Liver (tissue), 9 donors: ENCODE results near the gene CCDC112. TPM values are rescaled to one million over a fixed set of nuclear protein-coding genes. Genes with fewer than 3 reads are reported as not detected.

ENCODE experiments used
- DNase-seq: peaks from one replicate; pipeline ENCODE4 v3.0.0-alpha.2; 2017; ENCODE audit warnings: low spot score
- H3K27ac ChIP-seq, 2 donors: one replicate each; pipeline ENCODE4 v1.7.0; 2013; ENCODE audit warnings: inconsistent platforms in 2 of 2, low read length in 2 of 2, control low read depth in 1 of 2, low read depth in 1 of 2, mild to moderate bottlenecking in 1 of 2
- H3K27me3 ChIP-seq, 4 donors: one replicate each; pipeline versions ENCODE4 v1.6.1 to v1.7.0; 2013; ENCODE audit warnings: low read length in 3 of 4, inconsistent platforms in 1 of 4, mild to moderate bottlenecking in 1 of 4, moderate library complexity in 1 of 4; ENCODE audit not compliant: control insufficient read depth in 4 of 4, insufficient read depth in 4 of 4
- H3K36me3 ChIP-seq, 4 donors: one replicate each; pipeline versions ENCODE4 v1.6.1 to v1.7.0; 2013; ENCODE audit warnings: low read length in 3 of 4, mild to moderate bottlenecking in 3 of 4, low read depth in 1 of 4, moderate library complexity in 1 of 4; ENCODE audit not compliant: control insufficient read depth in 4 of 4, insufficient read depth in 3 of 4
- H3K4me1 ChIP-seq, 4 donors: one replicate each; pipeline versions ENCODE4 v1.6.1 to v1.7.0; 2013; ENCODE audit warnings: low read length in 3 of 4, mild to moderate bottlenecking in 3 of 4, moderate library complexity in 1 of 4; ENCODE audit not compliant: control insufficient read depth in 4 of 4, insufficient read depth in 4 of 4
- H3K4me3 ChIP-seq, 3 donors: one replicate each; pipeline versions ENCODE4 v1.6.1 to v1.7.0; 2013; ENCODE audit warnings: low read length in 3 of 3, control low read depth in 1 of 3, low read depth in 1 of 3, mild to moderate bottlenecking in 1 of 3
- H3K9ac ChIP-seq, 2 donors: one replicate each; pipeline ENCODE4 v1.7.0; 2013; ENCODE audit warnings: low read length in 2 of 2, mild to moderate bottlenecking in 2 of 2, moderate library complexity in 2 of 2, control low read depth in 1 of 2, low read depth in 1 of 2
- H3K9me3 ChIP-seq, 4 donors: one replicate each; pipeline versions ENCODE4 v1.6.1 to v1.7.0; 2013; ENCODE audit warnings: low read length in 3 of 4; ENCODE audit not compliant: control insufficient read depth in 4 of 4
- CTCF ChIP-seq: fragments of 150-350 bp; IDR thresholded peaks from 2 replicates; pipeline ENCODE4 v1.5.1; 2017; ENCODE audit warnings: improper control_type of control experiment, low read depth, low read length; ENCODE audit not compliant: missing input control
- EGR1 ChIP-seq, 2 donors: IDR thresholded peaks; 2 replicates each; pipeline ENCODE4 v1.6.1; 2016 to 2018; ENCODE audit warnings: antibody characterized with exemption in 2 of 2, low read depth in 2 of 2
- FOXA1 ChIP-seq: IDR thresholded peaks from 2 replicates; pipeline ENCODE4 v1.6.1; 2016; ENCODE audit warnings: antibody characterized with exemption
- FOXA2 ChIP-seq: IDR thresholded peaks from 2 replicates; pipeline ENCODE4 v1.6.1; 2016; ENCODE audit warnings: antibody characterized with exemption
- GABPA ChIP-seq, 2 donors: IDR thresholded peaks in 1 of 2; conservative IDR thresholded peaks in 1 of 2; 2 replicates each; pipeline ENCODE4 v1.6.1; 2016; ENCODE audit warnings: antibody characterized with exemption in 2 of 2, mild to moderate bottlenecking in 1 of 2, moderate library complexity in 1 of 2
- HNF4A ChIP-seq, 2 donors: conservative IDR thresholded peaks; 2 replicates each; pipeline ENCODE4 v1.6.1; 2016; ENCODE audit warnings: antibody characterized with exemption in 2 of 2, mild to moderate bottlenecking in 2 of 2
- HNF4G ChIP-seq: IDR thresholded peaks from 2 replicates; pipeline ENCODE4 v1.6.1; 2016; ENCODE audit warnings: antibody characterized with exemption
- JUND ChIP-seq, 2 donors: IDR thresholded peaks; 2 replicates each; pipeline ENCODE4 v1.6.1; 2016; ENCODE audit warnings: antibody characterized with exemption in 2 of 2
- NR2F2 ChIP-seq: IDR thresholded peaks from 2 replicates; pipeline ENCODE4 v1.6.1; 2016; ENCODE audit warnings: antibody characterized with exemption
- RAD21 ChIP-seq, 2 donors: IDR thresholded peaks; 2 replicates each; pipeline ENCODE4 v1.6.1; 2016; ENCODE audit warnings: antibody characterized with exemption in 2 of 2, mild to moderate bottlenecking in 2 of 2
- RXRA ChIP-seq, 2 donors: IDR thresholded peaks; 2 replicates each; pipeline ENCODE4 v1.6.1; 2017 to 2018; ENCODE audit warnings: antibody characterized with exemption in 2 of 2, mild to moderate bottlenecking in 1 of 2
- SP1 ChIP-seq: IDR thresholded peaks from 2 replicates; pipeline ENCODE4 v1.6.1; 2018; ENCODE audit warnings: antibody characterized with exemption, mild to moderate bottlenecking
- TAF1 ChIP-seq: conservative IDR thresholded peaks from 2 replicates; pipeline ENCODE4 v1.6.1; 2016; ENCODE audit warnings: antibody characterized with exemption, mild to moderate bottlenecking
- YY1 ChIP-seq: IDR thresholded peaks from 2 replicates; pipeline ENCODE4 v1.6.1; 2016; ENCODE audit warnings: antibody characterized with exemption, mild to moderate bottlenecking
- WGBS: extraction: QIAGEN DNeasy Blood & Tissue Kit; methylation state at CpG from one replicate; pipeline ENCODE4 v1.1.7; 2013; 5-methylcytosine and 5-hydroxymethylcytosine counted together
- polyA plus RNA-seq, 2 donors: library from polyadenylated mRNA; stranded (reverse) in 1 of 2; unstranded in 1 of 2; fragments of 200-250 nt in 1 of 2; fragments of >200 nt in 1 of 2; fragmentation: Nextera tagmentation in 1 of 2; extraction: Ambion mirVana in 1 of 2; gene quantifications; one replicate each; pipeline versions ENCODE4 v1.2.1 to v1.2.3, GENCODE V29; 2013 to 2015
- total RNA-seq, 2 donors: library from RNA; depleted of rRNA; stranded (reverse); fragments of >200 nt; gene quantifications; one replicate each; pipeline ENCODE4 v1.2.3, GENCODE V29; 2014
- TF ChIP-seq, protein P1 (sequence below): IDR thresholded peaks from 2 replicates; pipeline ENCODE4 v1.6.1; 2016; ENCODE audit warnings: antibody characterized with exemption, mild to moderate bottlenecking
- TF ChIP-seq, protein P2 (sequence below): IDR thresholded peaks from 2 replicates; pipeline ENCODE4 v1.6.1; 2016; ENCODE audit warnings: antibody characterized with exemption
- TF ChIP-seq, protein P3 (sequence below): IDR thresholded peaks from 2 replicates; pipeline ENCODE4 v1.6.1; 2016; ENCODE audit warnings: antibody characterized with exemption
- TF ChIP-seq, protein P4 (sequence below): IDR thresholded peaks from 2 replicates; pipeline ENCODE4 v1.6.1; 2016; ENCODE audit warnings: antibody characterized with exemption
- donor health status: healthy.
- donor health status: healthy.
- donor health status: healthy.
- donor health status: healthy.
- donor health status: healthy.

CCDC112 gene
- total and polyA plus RNA-seq, 4 donors, result 0.75 to 1.6 (median 1.1) TPM

- Histone ChIP-seq H3K36me3 (no peaks in the 10 kb centered on the region), H3K4me3 (no peak overlapping the region), H3K27ac (no peak overlapping the region), H3K27me3 (no peaks in the 10 kb centered on the region), H3K4me1 (peaks cover 0 to 4% (median 3%) of the 10 kb centered on the region in 4 donors), H3K9me3 (no peaks in the 10 kb centered on the region), H3K9ac (no peak overlapping the region)
- no peak for DNase-seq
- WGBS, result 98% methylated on average over 1 of the region's 1 CpG
- TF ChIP-seq SP1, result no peak
- TF ChIP-seq YY1, result no peak
- no peak for TF ChIP-seq GABPA (IDR thresholded peaks at IDR 0.05 in 1 of 2, conservative IDR thresholded peaks at IDR 0.05 in 1 of 2)
- TF ChIP-seq HNF4A (conservative IDR thresholded peaks at IDR 0.05), result no peak
- TF ChIP-seq TAF1, result no peak
- TF ChIP-seq, protein P1, sequence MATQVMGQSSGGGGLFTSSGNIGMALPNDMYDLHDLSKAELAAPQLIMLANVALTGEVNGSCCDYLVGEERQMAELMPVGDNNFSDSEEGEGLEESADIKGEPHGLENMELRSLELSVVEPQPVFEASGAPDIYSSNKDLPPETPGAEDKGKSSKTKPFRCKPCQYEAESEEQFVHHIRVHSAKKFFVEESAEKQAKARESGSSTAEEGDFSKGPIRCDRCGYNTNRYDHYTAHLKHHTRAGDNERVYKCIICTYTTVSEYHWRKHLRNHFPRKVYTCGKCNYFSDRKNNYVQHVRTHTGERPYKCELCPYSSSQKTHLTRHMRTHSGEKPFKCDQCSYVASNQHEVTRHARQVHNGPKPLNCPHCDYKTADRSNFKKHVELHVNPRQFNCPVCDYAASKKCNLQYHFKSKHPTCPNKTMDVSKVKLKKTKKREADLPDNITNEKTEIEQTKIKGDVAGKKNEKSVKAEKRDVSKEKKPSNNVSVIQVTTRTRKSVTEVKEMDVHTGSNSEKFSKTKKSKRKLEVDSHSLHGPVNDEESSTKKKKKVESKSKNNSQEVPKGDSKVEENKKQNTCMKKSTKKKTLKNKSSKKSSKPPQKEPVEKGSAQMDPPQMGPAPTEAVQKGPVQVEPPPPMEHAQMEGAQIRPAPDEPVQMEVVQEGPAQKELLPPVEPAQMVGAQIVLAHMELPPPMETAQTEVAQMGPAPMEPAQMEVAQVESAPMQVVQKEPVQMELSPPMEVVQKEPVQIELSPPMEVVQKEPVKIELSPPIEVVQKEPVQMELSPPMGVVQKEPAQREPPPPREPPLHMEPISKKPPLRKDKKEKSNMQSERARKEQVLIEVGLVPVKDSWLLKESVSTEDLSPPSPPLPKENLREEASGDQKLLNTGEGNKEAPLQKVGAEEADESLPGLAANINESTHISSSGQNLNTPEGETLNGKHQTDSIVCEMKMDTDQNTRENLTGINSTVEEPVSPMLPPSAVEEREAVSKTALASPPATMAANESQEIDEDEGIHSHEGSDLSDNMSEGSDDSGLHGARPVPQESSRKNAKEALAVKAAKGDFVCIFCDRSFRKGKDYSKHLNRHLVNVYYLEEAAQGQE, result no peak
- no peak for TF ChIP-seq CTCF
- TF ChIP-seq RXRA (IDR thresholded peaks at IDR 0.05), result no peak
- no peak for TF ChIP-seq FOXA1
- TF ChIP-seq NR2F2, result no peak
- no peak for TF ChIP-seq HNF4G
- TF ChIP-seq, protein P2, sequence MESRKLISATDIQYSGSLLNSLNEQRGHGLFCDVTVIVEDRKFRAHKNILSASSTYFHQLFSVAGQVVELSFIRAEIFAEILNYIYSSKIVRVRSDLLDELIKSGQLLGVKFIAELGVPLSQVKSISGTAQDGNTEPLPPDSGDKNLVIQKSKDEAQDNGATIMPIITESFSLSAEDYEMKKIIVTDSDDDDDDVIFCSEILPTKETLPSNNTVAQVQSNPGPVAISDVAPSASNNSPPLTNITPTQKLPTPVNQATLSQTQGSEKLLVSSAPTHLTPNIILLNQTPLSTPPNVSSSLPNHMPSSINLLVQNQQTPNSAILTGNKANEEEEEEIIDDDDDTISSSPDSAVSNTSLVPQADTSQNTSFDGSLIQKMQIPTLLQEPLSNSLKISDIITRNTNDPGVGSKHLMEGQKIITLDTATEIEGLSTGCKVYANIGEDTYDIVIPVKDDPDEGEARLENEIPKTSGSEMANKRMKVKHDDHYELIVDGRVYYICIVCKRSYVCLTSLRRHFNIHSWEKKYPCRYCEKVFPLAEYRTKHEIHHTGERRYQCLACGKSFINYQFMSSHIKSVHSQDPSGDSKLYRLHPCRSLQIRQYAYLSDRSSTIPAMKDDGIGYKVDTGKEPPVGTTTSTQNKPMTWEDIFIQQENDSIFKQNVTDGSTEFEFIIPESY, result no peak
- TF ChIP-seq FOXA2, result no peak
- TF ChIP-seq EGR1 (IDR thresholded peaks at IDR 0.05; ENCODE audit: low read depth in 2 of 2), result no peak
- TF ChIP-seq RAD21 (IDR thresholded peaks at IDR 0.05), result no peak
- TF ChIP-seq JUND (IDR thresholded peaks at IDR 0.05), result no peak
- TF ChIP-seq, protein P3, sequence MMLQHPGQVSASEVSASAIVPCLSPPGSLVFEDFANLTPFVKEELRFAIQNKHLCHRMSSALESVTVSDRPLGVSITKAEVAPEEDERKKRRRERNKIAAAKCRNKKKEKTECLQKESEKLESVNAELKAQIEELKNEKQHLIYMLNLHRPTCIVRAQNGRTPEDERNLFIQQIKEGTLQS, result no peak
- TF ChIP-seq, protein P4, sequence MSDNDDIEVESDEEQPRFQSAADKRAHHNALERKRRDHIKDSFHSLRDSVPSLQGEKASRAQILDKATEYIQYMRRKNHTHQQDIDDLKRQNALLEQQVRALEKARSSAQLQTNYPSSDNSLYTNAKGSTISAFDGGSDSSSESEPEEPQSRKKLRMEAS, result no peak
These were observed 40.5 kb upstream of the CCDC112 start for GRCh38 chr5:115336964-115337363.
